IMR-90 (cell line): Measurements from ENCODE around the gene TMEM161B. TPM values are rescaled to one million over a fixed set of nuclear protein-coding genes. Genes with fewer than 3 reads are reported as not detected.

Experiments used
- ATAC-seq: fragments of 200-7000 bp; cut with Tn5 transposase; 2 replicates; pipeline ENCODE4 v1.9.1; 2020; ENCODE audit warnings: low read depth, mild to moderate bottlenecking, moderate library complexity
- BruUV-seq: library from RNA; stranded (reverse); fragments of 400-500 nt; replicated peaks from 2 replicates; lab custom pipeline; 2021; lab: Mats Ljungman, UMichigan
- CTCF ChIA-PET: fragments of 300-600 bp; formaldehyde crosslinking; extraction: SDS; loops from one replicate; lab custom pipeline; 2021; ENCODE audit warnings: antibody characterized with exemption; lab: Yijun Ruan, JAX
- POLR2A ChIA-PET: fragments of 300-600 bp; sonication (Branson Sonifier 250); formaldehyde crosslinking; loops from one replicate; lab custom pipeline; 2022; ENCODE audit warnings: antibody characterized with exemption; ENCODE audit not compliant: unreplicated experiment; lab: Charles Lee
- DNase-seq: peaks from one replicate; pipeline ENCODE4 v3.0.0; 2013
- H2AFZ ChIP-seq: replicated peaks from 2 replicates; pipeline ENCODE3; 2013; ENCODE audit warnings: low read length, mild to moderate bottlenecking; ENCODE audit not compliant: poor library complexity
- H2AK5ac ChIP-seq: 2 replicates; pipeline ENCODE4 v1.6.1; 2013; ENCODE audit warnings: low read depth, low read length, inconsistent platforms
- H2AK9ac ChIP-seq: replicated peaks from 2 replicates; pipeline ENCODE3; 2013; ENCODE audit warnings: mild to moderate bottlenecking, low read depth, low read length, moderate library complexity; ENCODE audit not compliant: poor library complexity
- H2BK120ac ChIP-seq: 2 replicates; pipeline ENCODE4 v1.6.1; 2013; ENCODE audit warnings: low read depth, low read length, inconsistent platforms
- H2BK15ac ChIP-seq: 3 replicates; pipeline ENCODE4 v1.6.1; 2013; ENCODE audit warnings: low read depth, low read length, inconsistent platforms
- H2BK20ac ChIP-seq: 2 replicates; pipeline ENCODE4 v1.6.1; 2013; ENCODE audit warnings: low read depth, mild to moderate bottlenecking, inconsistent platforms, low read length, moderate library complexity
- H2BK5ac ChIP-seq: 2 replicates; pipeline ENCODE4 v1.6.1; 2013; ENCODE audit warnings: mild to moderate bottlenecking, low read depth, low read length, inconsistent platforms; ENCODE audit not compliant: poor library complexity, severe bottlenecking
- H3K14ac ChIP-seq: replicated peaks from 2 replicates; pipeline ENCODE4 v1.6.1; 2013; ENCODE audit warnings: low read depth, low read length, inconsistent platforms
- H3K18ac ChIP-seq: 2 replicates; pipeline ENCODE4 v1.6.1; 2013; ENCODE audit warnings: low read depth, low read length, control low read depth
- H3K23ac ChIP-seq: 2 replicates; pipeline ENCODE4 v1.6.1; 2013; ENCODE audit warnings: low read depth, low read length, inconsistent platforms
- H3K27ac ChIP-seq: 2 replicates; pipeline ENCODE4 v1.5.1; 2013; ENCODE audit warnings: mild to moderate bottlenecking, control low read depth, low read length; ENCODE audit not compliant: insufficient read depth
- H3K27me3 ChIP-seq: 2 replicates; pipeline ENCODE4 v1.6.1; 2013; ENCODE audit warnings: low read length; ENCODE audit not compliant: control insufficient read depth, insufficient read depth
- H3K36me3 ChIP-seq: 2 replicates; pipeline ENCODE4 v1.6.1; 2013; ENCODE audit warnings: low read length, mixed read lengths; ENCODE audit not compliant: control insufficient read depth, insufficient read depth
- H3K4ac ChIP-seq: 2 replicates; pipeline ENCODE4 v1.6.1; 2013; ENCODE audit warnings: low read depth, low read length, inconsistent platforms
- H3K4me1 ChIP-seq: 2 replicates; pipeline ENCODE4 v1.6.1; 2013; ENCODE audit warnings: low read length, mixed read lengths; ENCODE audit not compliant: control insufficient read depth, insufficient read depth
- H3K4me2 ChIP-seq: 2 replicates; pipeline ENCODE4 v1.6.1; 2013; ENCODE audit warnings: low read depth, mild to moderate bottlenecking, control low read depth, low read length, moderate library complexity
- H3K4me3 ChIP-seq: 2 replicates; pipeline ENCODE4 v1.5.1; 2013; ENCODE audit warnings: low read depth, mild to moderate bottlenecking, control low read depth, low read length, moderate library complexity; ENCODE audit not compliant: insufficient read depth
- H3K56ac ChIP-seq: 2 replicates; pipeline ENCODE4 v1.6.1; 2013; ENCODE audit warnings: low read length, inconsistent platforms; ENCODE audit not compliant: insufficient read depth; ENCODE audit errors: extremely low read depth
- H3K79me1 ChIP-seq, 2 experiments: 2 replicates each; pipeline ENCODE4 v1.6.1; 2013; ENCODE audit warnings: low read length in 2 of 2, inconsistent platforms in 1 of 2, low read depth in 1 of 2
- H3K9ac ChIP-seq: 2 replicates; pipeline ENCODE4 v1.6.1; 2013; ENCODE audit warnings: low read depth, low read length, control low read depth
- H3K9me1 ChIP-seq: 2 replicates; pipeline ENCODE4 v1.6.1; 2013; ENCODE audit warnings: low read length, inconsistent platforms; ENCODE audit not compliant: insufficient read depth
- H3K9me3 ChIP-seq: 2 replicates; pipeline ENCODE4 v1.6.1; 2013; ENCODE audit warnings: low read length; ENCODE audit not compliant: control insufficient read depth, insufficient read depth
- H4K20me1 ChIP-seq: 2 replicates; pipeline ENCODE4 v1.6.1; 2013; ENCODE audit warnings: low read length, inconsistent platforms; ENCODE audit not compliant: insufficient read depth
- H4K5ac ChIP-seq: 2 replicates; pipeline ENCODE4 v1.6.1; 2013; ENCODE audit warnings: mild to moderate bottlenecking, low read depth, low read length, control low read depth
- H4K8ac ChIP-seq, 2 experiments: 2 replicates each; pipeline ENCODE4 v1.6.1; 2013; ENCODE audit warnings: low read depth in 2 of 2, low read length in 2 of 2, control low read depth in 1 of 2, inconsistent platforms in 1 of 2
- H4K91ac ChIP-seq: 2 replicates; pipeline ENCODE4 v1.6.1; 2013; ENCODE audit warnings: low read depth, low read length, inconsistent platforms; ENCODE audit not compliant: insufficient read depth
- CEBPB ChIP-seq: IDR thresholded peaks from 2 replicates; pipeline ENCODE4 v1.6.1; 2012; ENCODE audit warnings: low read depth, low read length, improper control_type of control experiment
- MAZ ChIP-seq: IDR thresholded peaks from 2 replicates; pipeline ENCODE4 v1.6.1; 2012; ENCODE audit warnings: low read depth, mild to moderate bottlenecking, low read length, improper control_type of control experiment, moderate library complexity, borderline replicate concordance
- NFE2L2 ChIP-seq: fragments of 150-350 bp; IDR thresholded peaks from 2 replicates; pipeline ENCODE4 v1.6.1; 2016; ENCODE audit warnings: low read depth, mild to moderate bottlenecking, low read length
- POLR2A ChIP-seq: IDR thresholded peaks from 2 replicates; pipeline ENCODE4 v1.6.1; 2012; ENCODE audit warnings: mild to moderate bottlenecking, low read depth, low read length
- WGBS, 2 experiments: methylation state at CpG; one replicate each; pipeline versions ENCODE4 v1.1.5 to v1.1.7; 2013; ENCODE audit warnings: missing lambda C conversion rate in 2 of 2; ENCODE audit not compliant: insufficient read length in 1 of 2; ENCODE audit errors: extremely low coverage in 2 of 2; 5-methylcytosine and 5-hydroxymethylcytosine counted together
- dilution Hi-C: fragments of 300-500 bp; cut with HindIII; formaldehyde crosslinking; loops from one replicate; pipeline ENCODE4 v1.14.3; 2018; ENCODE audit warnings: low sequenced_read_pairs; ENCODE audit not compliant: unreplicated experiment
- in situ Hi-C: fragments of 300-500 bp; cut with MboI; formaldehyde crosslinking; loops from 3 replicates; pipeline ENCODE4 v1.14.3; 2019; ENCODE audit warnings: low sequenced_read_pairs, inconsistent platforms, mixed read lengths
- intact Hi-C: fragments of 100-400 bp; cut with micrococcal nuclease; formaldehyde crosslinking; loops from 2 replicates; pipeline ENCODE4 v1.10.0; 2022
- polyA plus RNA-seq, 3 experiments: library from polyadenylated mRNA; depleted of rRNA; stranded (reverse); fragments of >200 nt; gene quantifications; 2 replicates each; pipeline ENCODE4 v1.2.3, GENCODE V29; 2012; ENCODE audit warnings: low replicate concordance in 1 of 3
- total RNA-seq: library from RNA; depleted of rRNA; stranded (reverse); fragments of >200 nt; gene quantifications from 2 replicates; pipeline ENCODE4 v1.2.3, GENCODE V29; 2012
- TF ChIP-seq, protein P1 (sequence below): conservative IDR thresholded peaks from 2 replicates; pipeline ENCODE4 v1.5.1; 2012; ENCODE audit warnings: mild to moderate bottlenecking, low read depth, low read length, improper control_type of control experiment
- TF ChIP-seq, protein P2 (sequence below): fragments of 150-350 bp; IDR thresholded peaks from 2 replicates; pipeline ENCODE4 v1.6.1; 2017; ENCODE audit warnings: mild to moderate bottlenecking, antibody characterized with exemption, low read length, low read depth

Gene TMEM161B
- total and polyA plus RNA-seq, 2 of the 4 experiments (the other 2 are of a cell fraction), result 7.4 to 9.3 TPM

DNA sequence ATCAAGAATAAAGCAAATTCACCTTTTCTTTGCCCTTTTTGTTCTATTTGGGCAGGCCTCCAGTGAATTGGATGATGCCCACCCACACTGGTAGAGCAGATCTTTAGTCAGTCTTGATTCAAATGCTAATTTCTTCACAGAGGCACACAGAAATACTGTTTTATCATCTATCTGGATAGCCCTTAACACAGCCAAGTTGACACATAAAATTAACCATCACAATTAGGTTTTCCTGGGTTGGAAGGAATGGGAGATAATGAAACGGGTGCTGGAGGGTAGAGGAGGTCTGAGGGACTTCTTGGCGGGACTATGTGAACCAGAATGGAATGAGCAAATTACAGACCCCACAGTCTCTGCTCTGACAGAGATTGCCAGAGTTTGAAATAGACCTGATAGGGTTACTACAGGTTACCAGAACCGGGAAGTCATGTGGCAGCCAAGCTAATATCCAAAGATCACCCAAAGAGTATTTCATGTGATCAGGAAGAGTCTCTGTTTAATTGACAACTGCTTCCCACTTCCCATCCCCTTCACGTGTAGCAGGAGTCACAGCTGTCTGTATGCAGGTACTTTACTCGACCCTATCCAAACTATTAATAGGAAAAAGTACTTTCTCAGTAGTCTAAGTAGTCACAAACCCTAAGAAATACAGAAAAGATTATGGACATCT, 20.0 kb upstream of the TMEM161B start:
- Histone ChIP-seq H3K27me3 (no peaks in the 10 kb centered on the region), H3K14ac (no peak overlapping the region), H2AK9ac (no peak overlapping the region), H4K5ac (no peak overlapping the region), H4K20me1 (no peaks in the 10 kb centered on the region), H3K4me2 (no peak overlapping the region), H2AK5ac (no peak overlapping the region), H3K9me1 (no peaks in the 10 kb centered on the region), H3K79me1 (no peaks in the 10 kb centered on the region), H2BK20ac (no peak overlapping the region), H3K9ac (no peak overlapping the region), H3K9me3 (no peaks in the 10 kb centered on the region), H3K36me3 (0 out of 2 replicates have a peak, but pooled peaks cover 2% of the 10 kb centered on the region), H4K91ac (no peak overlapping the region), H2BK120ac (no peak overlapping the region), H3K56ac (no peak overlapping the region), H3K18ac (no peak overlapping the region), H2AFZ (no peak overlapping the region), H4K8ac (no peak overlapping the region), H3K23ac (no peak overlapping the region), H3K4me3 (no peak overlapping the region), H2BK5ac (no peak overlapping the region), H3K4ac (no peak overlapping the region), H3K4me1 (no peaks in the 10 kb centered on the region), H2BK15ac (no peak overlapping the region), H3K27ac (no peak overlapping the region)
- intact Hi-C loops, result no loop called here
- BruUV-seq, result no TSS peak
- CTCF ChIA-PET, result no interaction called here
- POLR2A ChIA-PET, result no interaction called here
- in situ Hi-C loops, result no loop called here
- dilution Hi-C loops, result no loop called here
- TF ChIP-seq, protein P1, sequence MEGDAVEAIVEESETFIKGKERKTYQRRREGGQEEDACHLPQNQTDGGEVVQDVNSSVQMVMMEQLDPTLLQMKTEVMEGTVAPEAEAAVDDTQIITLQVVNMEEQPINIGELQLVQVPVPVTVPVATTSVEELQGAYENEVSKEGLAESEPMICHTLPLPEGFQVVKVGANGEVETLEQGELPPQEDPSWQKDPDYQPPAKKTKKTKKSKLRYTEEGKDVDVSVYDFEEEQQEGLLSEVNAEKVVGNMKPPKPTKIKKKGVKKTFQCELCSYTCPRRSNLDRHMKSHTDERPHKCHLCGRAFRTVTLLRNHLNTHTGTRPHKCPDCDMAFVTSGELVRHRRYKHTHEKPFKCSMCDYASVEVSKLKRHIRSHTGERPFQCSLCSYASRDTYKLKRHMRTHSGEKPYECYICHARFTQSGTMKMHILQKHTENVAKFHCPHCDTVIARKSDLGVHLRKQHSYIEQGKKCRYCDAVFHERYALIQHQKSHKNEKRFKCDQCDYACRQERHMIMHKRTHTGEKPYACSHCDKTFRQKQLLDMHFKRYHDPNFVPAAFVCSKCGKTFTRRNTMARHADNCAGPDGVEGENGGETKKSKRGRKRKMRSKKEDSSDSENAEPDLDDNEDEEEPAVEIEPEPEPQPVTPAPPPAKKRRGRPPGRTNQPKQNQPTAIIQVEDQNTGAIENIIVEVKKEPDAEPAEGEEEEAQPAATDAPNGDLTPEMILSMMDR, result no peak
- TF ChIP-seq MAZ (no peak), POLR2A (no peak), CEBPB (no peak), NFE2L2 (no peak)
- TF ChIP-seq, protein P2, sequence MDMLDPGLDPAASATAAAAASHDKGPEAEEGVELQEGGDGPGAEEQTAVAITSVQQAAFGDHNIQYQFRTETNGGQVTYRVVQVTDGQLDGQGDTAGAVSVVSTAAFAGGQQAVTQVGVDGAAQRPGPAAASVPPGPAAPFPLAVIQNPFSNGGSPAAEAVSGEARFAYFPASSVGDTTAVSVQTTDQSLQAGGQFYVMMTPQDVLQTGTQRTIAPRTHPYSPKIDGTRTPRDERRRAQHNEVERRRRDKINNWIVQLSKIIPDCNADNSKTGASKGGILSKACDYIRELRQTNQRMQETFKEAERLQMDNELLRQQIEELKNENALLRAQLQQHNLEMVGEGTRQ, result no peak
- no peak for ATAC-seq
- no peak for DNase-seq
- WGBS, 2 experiments, result no CpG with 5 or more reads among the region's 5 CpGs
